Epithelial cell of esophagus (primary cell): Measurements from ENCODE around the gene SMARCB1.

ENCODE experiments used
- DNase-seq: peaks from one replicate; pipeline ENCODE4 v3.0.0; 2010; ENCODE audit warnings: low read depth
- H3K4me3 ChIP-seq: 2 replicates; pipeline ENCODE4 v1.5.1; 2011; ENCODE audit warnings: mild to moderate bottlenecking, low read length, control low read depth
- CTCF ChIP-seq: IDR thresholded peaks from 2 replicates; pipeline ENCODE4 v1.5.1; 2011; ENCODE audit warnings: low read depth, mild to moderate bottlenecking, low read length, control low read depth, inconsistent platforms; ENCODE audit not compliant: insufficient read depth; ENCODE audit errors: missing control alignments

The SMARCB1 gene

GRCh38 chr22:23774114-23774921 lies 12.4 kb upstream of the SMARCB1 start:
- no peak for TF ChIP-seq CTCF
- DNase-seq, result no peak
- no peak overlapping the region for H3K4me3 ChIP-seq

GRCh38 chr22:23774922-23775436 lies 11.8 kb upstream of the SMARCB1 start:
- no peak for DNase-seq
- no peak overlapping the region for H3K4me3 ChIP-seq
- no peak for TF ChIP-seq CTCF

- TF ChIP-seq CTCF, result no peak
Measured at GRCh38 chr22:23775779-23776375, 10.9 kb upstream of the SMARCB1 start.

GRCh38 chr22:23777776-23778576 lies 8.8 kb upstream of the SMARCB1 start:
- H3K4me3 ChIP-seq, result no peak overlapping the region
- TF ChIP-seq CTCF, result no peak
- no peak for DNase-seq

More at GRCh38 chr22:23775779-23776375, 10.9 kb upstream of the SMARCB1 start:
- no peak for DNase-seq
- no peak overlapping the region for H3K4me3 ChIP-seq

- no peak for TF ChIP-seq CTCF
Measured at GRCh38 chr22:23778577-23778900, 8.2 kb upstream of the SMARCB1 start.

GRCh38 chr22:23779083-23779482 lies 7.7 kb upstream of the SMARCB1 start:
- no peak overlapping the region for H3K4me3 ChIP-seq
- TF ChIP-seq CTCF, result no peak
- no peak for DNase-seq

More at GRCh38 chr22:23778577-23778900, 8.2 kb upstream of the SMARCB1 start:
- H3K4me3 ChIP-seq, result no peak overlapping the region
- DNase-seq, result no peak
